ENCODE data around the gene NME7.

GRCh38 chr1:169105087-169105433, 262.5 kb downstream of the NME7 start:
- TF ChIP-seq, protein P1, sequence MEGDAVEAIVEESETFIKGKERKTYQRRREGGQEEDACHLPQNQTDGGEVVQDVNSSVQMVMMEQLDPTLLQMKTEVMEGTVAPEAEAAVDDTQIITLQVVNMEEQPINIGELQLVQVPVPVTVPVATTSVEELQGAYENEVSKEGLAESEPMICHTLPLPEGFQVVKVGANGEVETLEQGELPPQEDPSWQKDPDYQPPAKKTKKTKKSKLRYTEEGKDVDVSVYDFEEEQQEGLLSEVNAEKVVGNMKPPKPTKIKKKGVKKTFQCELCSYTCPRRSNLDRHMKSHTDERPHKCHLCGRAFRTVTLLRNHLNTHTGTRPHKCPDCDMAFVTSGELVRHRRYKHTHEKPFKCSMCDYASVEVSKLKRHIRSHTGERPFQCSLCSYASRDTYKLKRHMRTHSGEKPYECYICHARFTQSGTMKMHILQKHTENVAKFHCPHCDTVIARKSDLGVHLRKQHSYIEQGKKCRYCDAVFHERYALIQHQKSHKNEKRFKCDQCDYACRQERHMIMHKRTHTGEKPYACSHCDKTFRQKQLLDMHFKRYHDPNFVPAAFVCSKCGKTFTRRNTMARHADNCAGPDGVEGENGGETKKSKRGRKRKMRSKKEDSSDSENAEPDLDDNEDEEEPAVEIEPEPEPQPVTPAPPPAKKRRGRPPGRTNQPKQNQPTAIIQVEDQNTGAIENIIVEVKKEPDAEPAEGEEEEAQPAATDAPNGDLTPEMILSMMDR (conservative IDR thresholded peaks at IDR 0.05; ENCODE audit: low read length), result no peak
- no peak for TF ChIP-seq EZH2phosphoT487 (IDR thresholded peaks at IDR 0.05; ENCODE audit: borderline replicate concordance)

Measured in Loucy (cell line).